GM18520 (cell line): ENCODE measurements around the gene KCTD10.

Experiments used
- ATAC-seq: cut with Tn5 transposase; IDR thresholded peaks from one replicate; pipeline ENCODE4 v1.9.1; 2021; ENCODE audit not compliant: unreplicated experiment

KCTD10 gene

DNA sequence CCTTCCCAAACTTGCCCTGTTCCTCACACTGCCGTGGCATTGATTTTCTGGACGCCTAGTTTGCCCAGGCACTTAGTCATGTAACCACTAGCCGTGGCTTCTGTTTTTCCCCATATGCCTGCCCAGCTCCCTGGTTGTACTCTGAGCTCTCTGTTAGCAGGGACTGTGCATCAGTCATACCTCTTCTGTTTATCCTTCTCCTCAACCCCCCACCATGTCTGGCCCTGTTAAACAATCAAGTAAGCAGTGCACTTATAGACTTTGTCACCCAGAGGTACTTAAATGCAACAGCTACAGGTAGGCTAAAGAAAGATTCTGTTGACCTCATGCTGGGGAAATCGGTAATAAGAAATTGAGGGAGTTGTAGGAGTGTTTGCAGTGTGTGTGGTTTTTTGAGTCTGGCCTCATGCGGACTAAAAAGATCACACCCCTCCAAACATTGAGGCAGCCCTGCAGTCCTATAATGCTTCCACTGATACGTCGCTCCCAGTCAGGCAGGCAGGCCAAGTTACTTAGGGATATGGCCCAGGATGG is 17.3 kb upstream of the KCTD10 start:
- ATAC-seq, result no peak

DNA sequence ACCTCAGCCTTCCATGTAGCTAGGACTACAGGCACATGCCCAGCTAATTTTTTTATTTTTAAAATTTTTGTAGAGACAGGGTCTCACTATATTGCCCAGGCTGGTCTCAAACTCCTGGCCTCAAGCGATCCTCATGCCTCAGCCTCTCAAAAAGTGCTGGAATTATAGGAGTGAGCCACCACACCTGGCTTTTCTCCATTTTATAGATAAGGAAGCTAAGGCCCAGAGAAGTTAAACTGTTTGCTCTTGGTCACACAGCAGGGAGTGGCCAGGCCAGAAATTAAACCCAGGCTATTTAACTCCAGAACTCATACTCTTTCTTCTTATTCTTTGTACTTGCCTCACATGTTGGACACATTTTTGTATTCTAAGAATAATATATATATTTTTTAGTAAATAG is 16.8 kb upstream of the KCTD10 start:
- no peak for ATAC-seq

DNA sequence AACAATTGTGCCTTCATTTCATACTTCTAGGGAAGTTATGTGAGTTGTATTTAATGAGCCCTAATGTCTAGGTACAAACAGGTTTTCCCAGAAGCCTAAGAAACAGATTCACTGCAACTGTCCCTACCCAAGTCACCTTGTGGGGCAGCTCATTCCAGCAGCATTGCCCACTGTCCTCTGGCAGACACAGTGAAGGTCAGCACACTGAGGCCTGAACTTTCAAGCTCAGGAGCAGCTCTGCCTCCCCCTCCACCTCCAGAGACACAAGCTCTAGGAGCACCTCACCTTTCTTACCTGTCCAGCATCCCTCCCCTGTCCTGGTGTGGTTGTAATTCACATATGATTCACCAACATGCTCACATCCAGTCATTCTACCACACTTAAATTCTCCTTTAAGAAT is 16.0 kb upstream of the KCTD10 start:
- no peak for ATAC-seq

DNA sequence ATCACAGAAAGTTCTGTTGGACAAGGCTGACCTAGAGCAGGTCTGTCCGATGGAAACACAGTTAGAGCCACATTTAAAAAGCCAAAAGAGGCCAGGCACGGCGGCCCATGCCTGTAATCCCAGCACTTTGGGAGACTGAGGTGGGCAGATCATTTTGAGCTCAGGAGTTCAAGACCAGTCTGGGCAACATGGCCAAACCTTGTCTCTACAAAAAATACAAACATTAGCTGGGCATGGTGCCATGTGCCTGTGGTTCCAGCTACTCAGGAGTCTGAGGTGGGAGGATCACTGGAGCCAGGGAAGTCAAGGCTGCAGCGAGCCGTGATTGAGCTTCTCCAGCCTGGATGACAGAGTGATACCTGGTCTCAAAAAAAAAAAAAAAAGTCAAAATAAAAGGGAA is 15.3 kb upstream of the KCTD10 start:
- ATAC-seq, result no peak

DNA sequence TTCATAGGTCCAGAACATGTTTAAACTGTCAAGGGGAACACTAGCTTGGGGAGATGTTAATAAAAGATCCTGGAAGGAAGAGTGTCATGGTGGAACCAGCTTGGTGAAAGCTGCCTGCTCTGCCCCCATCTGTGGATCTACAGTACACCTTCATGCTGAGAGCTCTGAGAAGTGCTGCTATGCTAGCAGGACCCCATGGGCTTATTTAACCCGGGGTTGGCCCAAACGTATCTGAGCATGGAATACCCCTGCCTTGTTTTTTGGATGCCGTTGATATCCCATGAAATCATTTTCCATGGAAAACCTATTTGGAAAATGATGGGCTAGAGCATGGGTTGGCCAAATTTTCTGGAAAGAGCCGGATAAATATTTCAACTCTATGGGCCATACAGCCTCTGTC is 14.6 kb upstream of the KCTD10 start:
- ATAC-seq, result no peak

DNA sequence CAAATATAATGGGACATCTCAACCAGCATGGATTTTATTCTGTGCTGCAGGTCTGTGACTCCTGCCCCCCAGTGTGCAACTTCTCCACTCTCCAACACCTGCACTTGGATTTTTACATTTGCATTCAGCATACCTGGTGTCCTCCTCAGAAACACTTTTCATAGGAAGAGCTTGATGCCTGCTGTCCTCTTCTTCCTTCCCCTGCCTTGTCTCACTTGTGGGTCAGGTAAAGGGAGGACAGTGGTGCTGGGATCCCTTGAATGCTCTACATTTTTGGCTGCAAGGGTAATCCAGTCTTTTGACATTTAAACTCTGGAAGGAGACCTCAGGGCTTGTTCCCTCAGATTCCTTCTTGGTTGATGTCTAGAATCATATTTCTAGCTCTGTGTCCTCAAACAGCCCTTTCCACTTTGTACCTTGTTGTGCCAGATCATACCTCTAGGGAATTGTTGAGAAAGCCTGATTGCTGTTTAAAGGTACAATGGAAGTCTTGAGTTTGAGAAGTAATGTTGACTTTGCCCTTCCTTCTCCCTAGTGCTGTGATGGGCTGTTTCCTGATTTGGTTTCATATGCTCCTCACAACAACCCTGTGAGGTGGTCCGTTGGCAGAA is 13.0 kb upstream of the KCTD10 start:
- no peak for ATAC-seq

DNA sequence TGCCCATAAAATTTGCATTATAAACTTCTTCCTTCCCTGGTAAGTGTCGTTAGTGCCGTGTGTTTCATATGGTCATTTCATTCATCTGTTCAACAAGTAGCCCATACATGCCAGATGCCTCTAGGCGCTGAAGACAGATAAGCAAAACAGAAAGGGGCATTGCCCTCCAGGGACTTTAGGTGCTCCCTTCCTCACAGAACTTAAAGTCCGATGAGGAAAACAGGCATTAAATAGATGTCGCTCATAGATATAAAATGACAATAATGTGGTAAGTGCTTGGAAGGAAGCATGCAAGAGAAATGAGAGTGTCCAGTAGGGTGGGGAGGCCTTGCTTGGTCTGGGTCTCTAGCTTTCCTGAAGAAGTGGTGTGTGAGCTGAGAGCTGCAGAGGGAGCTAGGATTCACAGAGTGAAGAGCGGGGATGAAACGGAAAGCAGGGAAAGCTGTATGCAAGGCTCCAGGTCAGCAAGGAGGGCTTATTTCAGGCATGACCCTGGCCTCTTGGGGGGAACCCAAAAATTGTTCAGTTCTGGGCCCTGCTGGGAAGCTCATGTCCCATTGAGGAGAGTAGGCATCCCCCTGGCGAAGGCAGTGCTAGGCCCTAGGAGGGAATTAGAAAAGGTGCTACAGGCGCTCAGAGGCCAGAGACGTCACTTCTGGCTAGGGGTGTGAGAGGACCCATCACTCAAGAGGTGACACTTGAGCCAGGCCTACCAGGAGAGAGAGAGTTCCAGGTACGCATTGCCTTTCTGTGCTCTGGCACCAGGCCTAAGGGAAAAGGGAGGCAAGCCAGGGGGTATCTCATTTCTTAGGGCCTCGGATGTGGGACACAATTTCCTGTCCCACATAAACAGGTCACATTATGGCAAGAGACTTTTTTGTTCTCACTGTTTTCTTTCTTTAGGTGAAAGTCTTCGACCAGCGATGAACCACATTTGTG is 12.2 kb upstream of the KCTD10 start:
- ATAC-seq, result no peak

DNA sequence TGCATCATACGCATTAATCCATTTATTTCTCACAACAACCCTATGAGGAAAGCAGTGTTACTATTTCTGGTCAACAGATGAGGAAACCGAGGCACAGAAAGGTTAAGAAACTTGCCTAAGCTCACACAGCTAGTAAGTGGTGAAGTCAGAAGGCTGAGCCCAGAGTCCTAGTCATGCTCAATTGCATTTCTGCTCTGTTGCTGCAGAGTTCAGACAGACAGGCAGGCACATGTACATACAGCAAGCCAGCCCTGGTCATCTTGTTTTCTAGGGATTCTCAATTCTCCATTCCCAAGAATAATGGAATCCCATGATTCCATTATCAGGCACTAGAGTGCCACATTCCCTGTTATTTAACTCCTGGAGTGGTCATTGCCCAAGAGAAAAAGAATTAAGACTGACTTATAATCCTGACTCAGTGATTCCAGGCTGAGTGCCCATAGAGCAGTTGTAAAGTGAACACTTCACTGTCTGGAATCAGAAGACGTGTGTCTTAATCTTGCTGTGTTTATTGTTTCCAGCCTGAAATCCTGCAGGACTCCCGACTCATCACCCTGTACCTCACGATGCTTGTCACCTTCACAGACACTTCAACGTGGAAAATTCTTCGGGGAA is 11.1 kb upstream of the KCTD10 start:
- ATAC-seq, result no peak

DNA sequence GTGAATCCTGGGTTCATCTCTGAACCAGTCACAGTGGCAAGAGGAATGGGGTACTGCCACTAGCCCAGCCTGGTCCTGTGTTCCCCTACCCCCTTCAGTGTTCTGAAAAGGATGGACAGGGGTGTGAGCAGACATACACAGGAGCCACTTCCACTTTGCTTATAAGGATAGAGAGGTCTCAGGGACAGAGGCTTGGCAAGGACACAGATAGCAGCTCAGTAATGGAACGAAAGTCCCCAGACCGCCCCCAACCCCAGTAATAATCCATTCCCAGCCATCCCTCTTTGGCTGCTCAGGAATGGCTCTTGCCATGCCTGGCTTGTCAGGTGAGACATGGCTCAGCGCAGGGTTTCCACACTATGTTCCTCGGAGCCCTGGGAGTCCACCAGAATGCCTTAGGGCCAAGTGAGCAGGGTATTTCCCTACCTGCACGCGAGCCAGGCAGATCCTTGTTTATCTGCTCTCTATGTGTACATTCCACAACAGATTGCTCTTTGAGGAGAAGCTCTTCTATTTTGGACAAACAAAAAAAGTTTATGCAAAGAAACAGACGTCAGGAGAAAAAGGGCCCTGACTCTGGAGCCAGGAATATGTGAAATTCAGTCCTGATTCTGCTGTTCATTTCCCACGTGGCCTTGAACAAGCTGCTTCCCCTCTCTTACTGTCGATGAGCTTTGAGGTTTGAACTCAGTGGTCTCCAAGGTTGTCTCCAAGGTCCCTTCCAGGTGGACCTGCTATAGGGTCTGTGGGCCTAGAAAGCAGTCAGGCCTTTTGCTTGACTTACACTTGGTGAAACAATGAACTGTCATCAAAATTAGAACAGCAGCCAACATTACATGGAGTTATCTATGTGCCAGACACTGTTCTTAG is 10.3 kb upstream of the KCTD10 start:
- no peak for ATAC-seq

DNA sequence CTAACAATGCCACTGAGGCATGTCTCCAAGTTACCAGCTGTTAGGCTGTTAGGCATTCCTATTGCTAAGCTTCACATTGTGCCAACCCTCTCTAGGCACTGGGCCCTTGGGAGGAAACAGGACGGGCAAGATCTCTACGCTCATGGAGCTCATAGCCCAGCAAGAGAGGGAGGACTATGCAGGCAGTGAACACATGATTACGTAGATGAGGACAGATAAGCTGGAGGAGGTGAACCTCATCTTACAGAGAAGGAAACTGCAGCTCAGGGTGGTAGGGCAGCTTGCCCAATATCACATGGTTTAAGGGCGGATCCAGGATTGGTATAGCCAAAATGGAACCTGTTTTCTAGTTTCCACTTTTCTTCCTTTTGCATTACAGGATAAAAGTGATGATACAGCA is 8.1 kb upstream of the KCTD10 start:
- no peak for ATAC-seq

DNA sequence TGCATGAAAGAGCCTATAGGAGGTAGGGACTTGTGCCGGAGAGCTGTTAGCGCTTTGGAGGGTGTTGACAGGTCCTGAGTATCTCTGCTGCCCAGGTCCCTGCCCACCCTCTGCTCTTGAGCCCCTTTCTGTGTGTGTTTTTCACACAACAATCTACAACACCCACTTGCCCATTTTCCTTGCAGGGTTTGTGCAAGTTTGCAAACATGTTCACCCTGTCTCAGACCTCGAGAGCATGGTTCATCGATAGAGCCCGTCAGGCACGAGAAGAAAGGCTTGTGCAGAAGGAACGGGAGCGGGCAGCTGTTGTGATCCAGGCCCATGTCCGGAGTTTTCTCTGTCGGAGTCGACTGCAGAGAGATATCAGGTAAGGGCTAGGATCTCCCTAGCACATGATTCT is 6.2 kb upstream of the KCTD10 start:
- no peak for ATAC-seq

DNA sequence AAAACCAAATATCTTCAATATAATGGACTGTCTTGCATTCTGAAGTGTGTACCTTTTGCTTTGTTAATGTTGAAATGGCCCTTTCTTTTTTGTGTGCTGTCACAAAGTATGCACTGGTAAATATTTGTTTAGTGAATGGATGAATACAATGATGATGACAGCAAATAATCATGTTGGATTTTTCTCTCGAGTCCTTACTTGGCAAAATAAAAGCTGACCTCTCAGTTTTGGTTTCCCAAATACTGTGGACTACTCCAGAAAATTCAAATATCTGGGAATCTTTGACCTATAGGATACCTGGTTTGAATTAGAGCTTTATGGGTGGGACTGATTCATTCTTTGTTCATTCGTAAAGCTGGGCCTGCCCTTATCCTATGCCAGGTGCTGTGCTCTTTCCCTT is 5.8 kb upstream of the KCTD10 start:
- no peak for ATAC-seq

DNA sequence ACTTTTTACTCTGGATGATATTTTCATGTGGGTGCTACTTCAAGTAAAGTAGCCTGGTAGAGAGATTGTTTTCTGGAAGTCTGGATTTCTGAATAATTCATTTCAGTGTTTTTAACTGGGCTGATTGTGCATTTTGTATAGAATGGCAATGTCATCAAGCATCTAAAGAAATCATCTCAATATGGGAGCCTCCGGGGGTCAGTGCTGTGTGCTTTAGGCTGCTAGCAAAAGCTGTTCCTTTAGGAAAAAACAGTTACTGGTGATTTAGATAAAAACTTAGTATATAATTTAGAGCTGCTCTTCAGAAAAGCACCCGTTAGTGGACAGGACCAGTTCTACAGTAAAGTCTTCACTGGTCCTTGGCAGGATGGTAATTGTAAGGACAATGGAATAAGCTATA is 5.4 kb upstream of the KCTD10 start:
- no peak for ATAC-seq

DNA sequence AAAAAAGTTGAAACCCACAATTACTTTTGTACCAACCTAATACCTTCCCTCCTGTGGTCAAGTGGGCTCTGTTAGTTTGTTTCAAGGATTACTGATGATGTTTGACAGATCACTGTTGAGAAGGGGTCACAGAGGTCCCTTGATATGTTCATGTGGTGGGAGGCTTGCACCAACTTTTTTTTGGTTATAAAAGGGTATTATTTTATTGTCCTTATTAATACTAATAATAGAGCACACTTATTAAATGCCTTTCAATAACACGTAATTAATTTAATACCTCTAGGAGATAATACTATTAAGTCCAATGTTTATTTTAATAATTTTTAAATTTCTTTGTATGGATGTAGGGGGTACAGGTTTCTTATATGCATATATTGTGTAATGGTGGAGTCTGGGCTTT is 4.8 kb upstream of the KCTD10 start:
- ATAC-seq, result no peak

DNA sequence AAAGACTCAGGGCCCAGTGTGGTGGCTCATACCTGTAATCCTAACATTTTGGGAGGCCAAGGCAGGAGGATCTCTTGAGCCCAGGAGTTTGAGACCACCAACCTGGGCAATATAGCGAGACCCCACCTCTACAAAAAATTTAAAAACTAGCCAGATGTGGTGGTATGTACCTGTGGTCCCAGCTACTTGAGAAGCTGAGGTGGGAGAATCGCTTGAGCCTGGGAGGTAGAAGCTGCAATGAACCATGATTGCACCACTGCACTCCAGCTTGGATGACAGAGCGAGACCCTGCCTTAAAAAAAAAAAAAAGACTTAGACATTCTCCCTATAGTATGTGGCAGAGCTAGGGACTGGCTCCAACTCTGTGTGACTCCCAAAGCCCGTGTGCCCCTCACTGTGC is 3.3 kb upstream of the KCTD10 start:
- ATAC-seq, result no peak

DNA sequence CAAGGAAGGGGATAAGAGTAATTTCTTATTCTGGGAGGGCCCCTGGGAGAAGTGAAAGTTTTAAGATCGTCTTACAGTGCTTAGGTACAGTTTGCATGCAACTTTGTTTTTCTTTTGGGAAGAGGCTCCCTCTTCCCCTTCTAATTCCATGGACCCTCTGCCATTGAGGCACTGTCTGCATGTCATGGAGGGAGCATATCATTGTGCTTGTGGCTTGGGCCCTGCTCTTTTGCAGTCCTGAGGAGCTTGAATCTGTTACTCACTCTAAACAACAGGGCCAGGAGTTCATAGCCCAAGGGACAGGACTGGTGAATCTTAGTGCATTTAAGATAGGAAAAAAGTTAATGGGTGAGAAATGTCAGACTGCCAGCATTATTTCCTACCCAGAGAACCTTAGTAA is 2.7 kb upstream of the KCTD10 start:
- ATAC-seq, result no peak

DNA sequence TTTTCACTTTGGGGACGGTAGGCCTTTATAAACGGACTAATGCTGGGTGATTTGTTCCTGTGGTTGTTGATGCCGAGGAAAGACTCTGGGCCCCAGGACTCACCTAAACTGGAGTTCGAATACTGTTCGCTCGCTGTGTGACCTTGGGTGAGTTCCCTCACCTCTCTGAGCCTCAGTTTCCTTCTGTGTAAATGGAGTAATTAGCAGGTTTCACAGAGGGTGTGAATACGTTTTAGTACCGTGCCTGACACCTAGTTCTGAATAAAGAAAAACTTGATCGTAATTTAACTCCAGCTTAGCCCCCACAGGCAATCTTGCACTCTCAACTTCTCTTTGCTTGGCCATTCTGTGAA is 839 bp upstream of the KCTD10 start:
- ATAC-seq, result no peak

DNA sequence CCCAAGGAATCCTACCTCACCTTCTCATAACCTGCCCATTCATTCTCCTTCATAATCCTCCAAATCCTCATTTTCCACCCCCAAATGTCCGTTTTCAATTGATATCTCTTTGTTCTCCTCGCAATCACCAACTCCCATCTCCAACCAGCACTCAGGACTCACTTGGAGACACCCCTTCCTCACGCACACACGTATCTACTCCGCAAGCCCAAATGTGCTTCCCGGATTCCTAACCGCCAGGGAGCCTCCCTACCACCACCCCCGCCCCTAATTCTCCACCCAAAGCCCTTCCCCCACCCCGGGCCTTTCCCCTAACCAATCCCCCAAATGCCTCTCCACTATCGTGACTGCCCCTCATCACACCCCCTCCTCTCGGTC is 304 bp downstream of the KCTD10 start:
- no peak for ATAC-seq

DNA sequence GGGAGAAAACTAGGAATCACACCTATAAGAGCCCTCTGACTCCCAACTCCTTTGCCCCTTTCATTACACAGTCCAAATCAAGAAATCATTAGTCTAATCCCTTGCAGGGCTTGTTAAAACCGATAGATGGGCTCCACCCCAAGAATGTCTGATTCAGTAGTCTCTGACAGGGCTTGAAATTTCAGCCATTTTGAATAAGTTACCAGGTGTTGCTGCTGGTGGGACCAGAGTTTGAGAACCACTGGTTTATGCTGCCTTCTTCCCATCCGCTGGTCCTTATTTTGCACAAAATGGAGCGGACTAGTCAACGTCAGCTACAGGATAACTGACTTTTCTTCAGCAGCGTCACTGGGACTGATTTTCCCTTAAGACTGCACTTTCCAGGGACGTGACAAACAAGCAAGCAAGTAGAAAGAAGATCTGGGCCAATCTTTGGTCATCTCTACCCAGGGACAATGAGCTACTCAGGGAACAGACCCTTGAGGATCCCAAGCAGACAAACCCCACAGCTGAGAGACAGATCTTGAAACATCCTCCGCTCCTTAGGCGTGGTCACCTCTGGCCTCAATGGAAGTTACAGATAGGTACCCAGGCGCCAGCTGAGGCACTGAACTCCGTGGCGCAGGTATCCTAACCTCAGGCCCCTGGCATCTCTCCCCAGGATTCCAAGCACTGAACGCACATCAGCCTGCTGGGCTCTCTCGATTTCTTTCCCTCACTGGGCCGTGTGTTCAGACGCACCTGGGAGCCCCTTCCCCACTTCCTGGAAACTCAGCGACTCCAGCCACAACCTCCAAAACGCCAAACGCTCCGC is 900 bp downstream of the KCTD10 start:
- ATAC-seq, result no peak

DNA sequence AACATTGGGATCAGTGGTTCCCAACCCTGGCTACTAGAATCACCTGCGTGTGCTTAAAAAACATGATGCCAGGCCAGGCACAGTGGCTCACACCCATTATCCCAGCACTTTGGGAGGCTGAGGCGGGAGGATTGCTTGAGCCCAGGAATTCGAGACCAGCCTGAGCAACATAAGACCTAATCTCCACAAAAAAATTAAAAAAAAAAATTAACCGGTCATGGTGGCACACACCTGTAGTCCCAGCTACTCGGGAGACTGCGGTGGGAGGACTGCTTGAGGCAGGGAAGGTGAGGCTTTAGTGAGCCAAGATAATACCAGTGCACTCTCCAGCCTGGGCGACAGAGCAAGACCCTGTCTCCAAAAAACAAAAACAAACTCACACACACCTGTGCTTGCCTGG is 2.0 kb downstream of the KCTD10 start:
- ATAC-seq, result no peak
